Lower lobe of right lung (tissue), 2 donors: ENCODE results near the gene STXBP5. TPM values are rescaled to one million over a fixed set of nuclear protein-coding genes. Genes with fewer than 3 reads are reported as not detected.

Experiments
- ATAC-seq, 2 donors: fragments of 200-7000 bp; cut with Tn5 transposase; one replicate each; pipeline ENCODE4 v1.9.1; 2020 to 2022; ENCODE audit warnings: mild to moderate bottlenecking in 2 of 2, moderate library complexity in 2 of 2
- DNase-seq: peaks from one replicate; pipeline ENCODE4 v3.0.0-alpha.2; 2020
- H3K27ac ChIP-seq: fragments of 200-600 bp; one replicate; pipeline ENCODE4 v1.8.0; 2022
- H3K27me3 ChIP-seq: fragments of 200-600 bp; one replicate; pipeline ENCODE4 v1.8.0; 2022; ENCODE audit warnings: low read depth
- H3K36me3 ChIP-seq: fragments of 200-600 bp; one replicate; pipeline ENCODE4 v1.8.0; 2022; ENCODE audit warnings: mild to moderate bottlenecking
- H3K4me1 ChIP-seq: fragments of 200-600 bp; one replicate; pipeline ENCODE4 v1.8.0; 2022
- H3K4me3 ChIP-seq: fragments of 200-600 bp; one replicate; pipeline ENCODE4 v1.8.0; 2022; ENCODE audit warnings: mild to moderate bottlenecking
- H3K9me3 ChIP-seq: fragments of 200-600 bp; one replicate; pipeline ENCODE4 v1.8.0; 2022
- intact Hi-C: fragments of 100-400 bp; cut with DNase I; formaldehyde crosslinking; loops from one replicate; pipeline ENCODE4 v1.11.0; 2022
- total RNA-seq: library from RNA; stranded (reverse); fragmentation: NEBNext Ultra II Directional; extraction: Animal tissue kit (Norgen Biotek cat#: 25700); gene quantifications from one replicate; pipeline ENCODE4 v1.2.1, GENCODE V29; 2021
- TF ChIP-seq, protein P1 (sequence below): fragments of 200-600 bp; IDR thresholded peaks from one replicate; pipeline ENCODE4 v1.8.0; 2022; ENCODE audit warnings: antibody characterized with exemption, mild to moderate bottlenecking
- donor health status: DM: no; HTN: yes; CAD: no; lungs with severe emphysema.

The STXBP5 gene
- total RNA-seq, 1 donor from 2014 or later: 21.2 TPM

DNA sequence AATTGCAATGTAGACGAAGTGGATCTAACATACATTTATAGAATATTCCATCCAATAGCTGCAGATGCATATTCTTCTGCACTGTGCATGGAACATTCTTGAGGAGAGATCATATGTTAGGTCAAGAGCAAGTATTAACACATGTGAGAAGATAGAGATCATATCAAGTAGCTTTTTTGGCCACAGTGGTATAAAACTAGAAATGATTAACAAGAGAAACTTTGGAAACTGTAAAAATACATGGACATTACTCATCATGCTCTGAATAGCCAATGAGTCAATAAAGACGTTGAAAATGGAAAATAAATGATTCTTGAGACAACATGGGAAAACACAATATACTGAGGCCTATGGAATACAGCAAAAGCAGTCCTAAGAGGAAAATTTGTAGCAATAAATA lies 94.2 kb downstream of the STXBP5 start:
- Histone ChIP-seq H3K4me1 (no peaks in the 10 kb centered on the region), H3K9me3 (no peaks in the 10 kb centered on the region), H3K36me3 (peaks cover 5% of the 10 kb centered on the region), H3K4me3 (no peak overlapping the region), H3K27me3 (no peaks in the 10 kb centered on the region), H3K27ac (no peak overlapping the region)
- intact Hi-C loops: no loop called here
- TF ChIP-seq, protein P1, sequence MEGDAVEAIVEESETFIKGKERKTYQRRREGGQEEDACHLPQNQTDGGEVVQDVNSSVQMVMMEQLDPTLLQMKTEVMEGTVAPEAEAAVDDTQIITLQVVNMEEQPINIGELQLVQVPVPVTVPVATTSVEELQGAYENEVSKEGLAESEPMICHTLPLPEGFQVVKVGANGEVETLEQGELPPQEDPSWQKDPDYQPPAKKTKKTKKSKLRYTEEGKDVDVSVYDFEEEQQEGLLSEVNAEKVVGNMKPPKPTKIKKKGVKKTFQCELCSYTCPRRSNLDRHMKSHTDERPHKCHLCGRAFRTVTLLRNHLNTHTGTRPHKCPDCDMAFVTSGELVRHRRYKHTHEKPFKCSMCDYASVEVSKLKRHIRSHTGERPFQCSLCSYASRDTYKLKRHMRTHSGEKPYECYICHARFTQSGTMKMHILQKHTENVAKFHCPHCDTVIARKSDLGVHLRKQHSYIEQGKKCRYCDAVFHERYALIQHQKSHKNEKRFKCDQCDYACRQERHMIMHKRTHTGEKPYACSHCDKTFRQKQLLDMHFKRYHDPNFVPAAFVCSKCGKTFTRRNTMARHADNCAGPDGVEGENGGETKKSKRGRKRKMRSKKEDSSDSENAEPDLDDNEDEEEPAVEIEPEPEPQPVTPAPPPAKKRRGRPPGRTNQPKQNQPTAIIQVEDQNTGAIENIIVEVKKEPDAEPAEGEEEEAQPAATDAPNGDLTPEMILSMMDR: no peak
- DNase-seq (no peak), ATAC-seq (no peak)

DNA sequence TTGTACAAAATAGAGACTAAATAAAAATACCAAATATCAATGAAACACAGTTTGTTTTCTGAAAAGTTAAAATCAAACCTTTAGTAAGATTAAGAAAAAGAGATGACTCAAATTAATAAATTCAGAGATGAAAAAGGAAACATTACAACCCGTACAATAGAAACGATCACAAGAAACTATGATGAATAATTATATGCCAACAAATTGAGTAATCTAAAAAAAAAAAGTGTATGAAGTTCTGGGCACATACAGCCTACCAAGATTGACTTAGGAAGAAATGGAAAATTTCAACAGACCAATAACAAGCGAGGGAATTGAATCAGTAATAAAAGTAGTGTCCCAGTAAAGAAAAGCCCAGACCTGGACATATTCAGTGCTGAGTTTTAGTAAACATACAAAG lies 94.8 kb downstream of the STXBP5 start:
- no peaks in the 10 kb centered on the region for H3K27me3 ChIP-seq
- ATAC-seq (no peak), DNase-seq (no peak)
- no peak overlapping the region for H3K27ac ChIP-seq
- TF ChIP-seq, protein P1: no peak
- no peaks in the 10 kb centered on the region for H3K4me1 ChIP-seq
- peaks cover 11% of the 10 kb centered on the region for H3K36me3 ChIP-seq
- intact Hi-C loops: no loop called here
- H3K4me3 ChIP-seq: no peak overlapping the region
- H3K9me3 ChIP-seq: no peaks in the 10 kb centered on the region

DNA sequence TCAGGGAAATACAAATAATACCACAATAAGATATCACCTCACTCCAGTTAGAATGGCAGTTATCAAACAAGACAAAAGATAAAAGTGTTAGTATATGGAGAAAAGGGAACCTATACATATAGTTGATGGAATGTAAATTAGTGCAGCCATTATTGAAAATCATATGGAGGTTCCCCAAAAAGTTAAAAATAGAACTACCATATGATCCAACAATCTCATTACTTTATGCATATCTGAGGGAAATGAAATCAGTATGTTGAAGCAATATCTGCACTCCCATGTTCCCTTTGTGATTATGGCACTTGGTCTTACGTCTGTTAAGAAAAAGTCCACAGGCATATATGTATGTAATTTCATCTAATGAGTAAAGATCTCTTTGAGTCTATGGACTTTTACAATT lies 96.9 kb downstream of the STXBP5 start:
- Histone ChIP-seq H3K4me1 (no peaks in the 10 kb centered on the region), H3K9me3 (no peaks in the 10 kb centered on the region), H3K4me3 (no peak overlapping the region), H3K27ac (no peak overlapping the region), H3K36me3 (peaks cover 14% of the 10 kb centered on the region), H3K27me3 (no peaks in the 10 kb centered on the region)
- TF ChIP-seq, protein P1: no peak
- intact Hi-C loops: no loop called here
- no peak for DNase-seq
- no peak for ATAC-seq

DNA sequence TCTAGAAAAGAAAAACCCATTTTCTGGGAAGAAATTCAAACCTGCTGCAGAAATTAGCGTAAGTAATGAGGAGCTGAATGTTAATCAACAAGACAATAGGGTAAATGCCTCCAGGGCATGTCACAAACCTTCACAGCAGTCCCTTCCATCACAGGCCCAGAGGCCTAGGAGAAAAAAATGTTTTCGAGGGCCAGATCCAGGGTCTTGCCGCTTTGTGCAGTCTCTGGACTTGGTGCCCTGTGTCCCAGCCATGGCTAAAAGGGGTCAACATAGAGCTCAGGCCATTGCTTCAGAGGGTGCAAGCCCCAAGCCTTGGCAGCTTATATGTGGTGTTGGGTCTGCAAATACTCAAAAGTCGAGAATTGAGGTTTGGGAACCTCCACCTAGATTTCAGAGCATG lies 99.8 kb downstream of the STXBP5 start:
- TF ChIP-seq, protein P1: no peak
- peaks cover 14% of the 10 kb centered on the region for H3K36me3 ChIP-seq
- no peak for DNase-seq
- no peak for ATAC-seq
- no peaks in the 10 kb centered on the region for H3K4me1 ChIP-seq
- no peaks in the 10 kb centered on the region for H3K27me3 ChIP-seq
- intact Hi-C loops: no loop called here
- H3K27ac ChIP-seq: no peak overlapping the region
- H3K4me3 ChIP-seq: no peak overlapping the region
- no peaks in the 10 kb centered on the region for H3K9me3 ChIP-seq

DNA sequence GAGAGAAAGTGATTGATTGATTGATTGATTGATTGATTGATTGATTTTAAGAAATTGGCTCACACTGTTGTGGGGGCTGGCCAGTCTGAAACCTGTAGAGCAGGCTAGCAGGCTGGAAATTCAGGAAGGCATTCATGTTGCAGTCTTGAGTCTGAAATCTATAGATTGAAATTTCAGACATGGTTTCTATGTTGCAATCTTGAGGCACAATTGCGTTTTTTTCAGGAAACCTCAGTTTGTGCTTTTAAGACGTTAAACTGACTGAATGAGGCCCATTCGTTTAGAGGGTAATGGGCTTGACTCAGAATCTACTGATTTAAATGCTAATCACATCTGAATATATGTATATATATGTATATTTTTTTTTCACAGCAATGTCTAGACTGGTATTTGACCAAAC lies 106.3 kb downstream of the STXBP5 start:
- Histone ChIP-seq H3K27ac (no peak overlapping the region), H3K27me3 (no peaks in the 10 kb centered on the region), H3K4me1 (no peaks in the 10 kb centered on the region), H3K36me3 (peaks cover 16% of the 10 kb centered on the region), H3K9me3 (no peaks in the 10 kb centered on the region), H3K4me3 (no peak overlapping the region)
- ATAC-seq: no peak
- TF ChIP-seq, protein P1: no peak
- no peak for DNase-seq
- intact Hi-C loops: no loop called here

DNA sequence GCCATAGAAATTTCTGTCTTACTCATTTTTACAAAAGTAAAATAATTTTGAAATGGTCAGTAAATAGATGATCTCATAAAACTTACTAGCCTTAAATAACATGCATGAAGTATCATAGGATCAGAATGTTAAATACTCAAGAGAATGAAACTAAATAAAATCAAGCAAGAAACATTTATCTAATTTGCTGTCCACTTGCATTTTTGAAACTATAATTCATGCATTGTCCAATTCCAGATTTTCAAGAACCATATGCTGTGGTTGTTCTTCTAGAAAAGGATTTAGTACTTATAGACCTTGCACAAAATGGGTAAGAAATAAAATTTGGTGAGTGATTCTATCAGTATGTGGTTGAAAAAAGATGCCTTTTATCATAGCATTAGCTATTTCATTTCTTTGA lies 107.0 kb downstream of the STXBP5 start:
- no peak for DNase-seq
- Histone ChIP-seq H3K27me3 (no peaks in the 10 kb centered on the region), H3K4me1 (no peaks in the 10 kb centered on the region), H3K9me3 (no peaks in the 10 kb centered on the region), H3K27ac (no peak overlapping the region), H3K36me3 (peaks cover 23% of the 10 kb centered on the region), H3K4me3 (no peak overlapping the region)
- TF ChIP-seq, protein P1: no peak
- ATAC-seq: no peak
- intact Hi-C loops: no loop called here
